IMR-90 (cell line): ENCODE measurements around the gene ERMAP. TPM values are rescaled to one million over a fixed set of nuclear protein-coding genes. Genes with fewer than 3 reads are reported as not detected.
"Not testable (repeated sequence)": the region's sequence is repeated elsewhere in the genome, so short reads cannot be mapped to it uniquely, and the experiment has no call there.

Source experiments
- ATAC-seq: fragments of 200-7000 bp; cut with Tn5 transposase; 2 replicates; pipeline ENCODE4 v1.9.1; 2020; ENCODE audit warnings: low read depth, mild to moderate bottlenecking, moderate library complexity
- BruUV-seq: library from RNA; stranded (reverse); fragments of 400-500 nt; replicated peaks from 2 replicates; lab custom pipeline; 2021; lab: Mats Ljungman, UMichigan
- CTCF ChIA-PET: fragments of 300-600 bp; formaldehyde crosslinking; extraction: SDS; loops from one replicate; lab custom pipeline; 2021; ENCODE audit warnings: antibody characterized with exemption; lab: Yijun Ruan, JAX
- POLR2A ChIA-PET: fragments of 300-600 bp; sonication (Branson Sonifier 250); formaldehyde crosslinking; loops from one replicate; lab custom pipeline; 2022; ENCODE audit warnings: antibody characterized with exemption; ENCODE audit not compliant: unreplicated experiment; lab: Charles Lee
- DNase-seq: peaks from one replicate; pipeline ENCODE4 v3.0.0; 2013
- H2AFZ ChIP-seq: replicated peaks from 2 replicates; pipeline ENCODE3; 2013; ENCODE audit warnings: low read length, mild to moderate bottlenecking; ENCODE audit not compliant: poor library complexity
- H2AK5ac ChIP-seq: 2 replicates; pipeline ENCODE4 v1.6.1; 2013; ENCODE audit warnings: low read depth, low read length, inconsistent platforms
- H2AK9ac ChIP-seq: replicated peaks from 2 replicates; pipeline ENCODE3; 2013; ENCODE audit warnings: mild to moderate bottlenecking, low read depth, low read length, moderate library complexity; ENCODE audit not compliant: poor library complexity
- H2BK120ac ChIP-seq: 2 replicates; pipeline ENCODE4 v1.6.1; 2013; ENCODE audit warnings: low read depth, low read length, inconsistent platforms
- H2BK15ac ChIP-seq: 3 replicates; pipeline ENCODE4 v1.6.1; 2013; ENCODE audit warnings: low read depth, low read length, inconsistent platforms
- H2BK20ac ChIP-seq: 2 replicates; pipeline ENCODE4 v1.6.1; 2013; ENCODE audit warnings: low read depth, mild to moderate bottlenecking, inconsistent platforms, low read length, moderate library complexity
- H2BK5ac ChIP-seq: 2 replicates; pipeline ENCODE4 v1.6.1; 2013; ENCODE audit warnings: mild to moderate bottlenecking, low read depth, low read length, inconsistent platforms; ENCODE audit not compliant: poor library complexity, severe bottlenecking
- H3K14ac ChIP-seq: replicated peaks from 2 replicates; pipeline ENCODE4 v1.6.1; 2013; ENCODE audit warnings: low read depth, low read length, inconsistent platforms
- H3K18ac ChIP-seq: 2 replicates; pipeline ENCODE4 v1.6.1; 2013; ENCODE audit warnings: low read depth, low read length, control low read depth
- H3K23ac ChIP-seq: 2 replicates; pipeline ENCODE4 v1.6.1; 2013; ENCODE audit warnings: low read depth, low read length, inconsistent platforms
- H3K27ac ChIP-seq: 2 replicates; pipeline ENCODE4 v1.5.1; 2013; ENCODE audit warnings: mild to moderate bottlenecking, control low read depth, low read length; ENCODE audit not compliant: insufficient read depth
- H3K27me3 ChIP-seq: 2 replicates; pipeline ENCODE4 v1.6.1; 2013; ENCODE audit warnings: low read length; ENCODE audit not compliant: control insufficient read depth, insufficient read depth
- H3K36me3 ChIP-seq: 2 replicates; pipeline ENCODE4 v1.6.1; 2013; ENCODE audit warnings: low read length, mixed read lengths; ENCODE audit not compliant: control insufficient read depth, insufficient read depth
- H3K4ac ChIP-seq: 2 replicates; pipeline ENCODE4 v1.6.1; 2013; ENCODE audit warnings: low read depth, low read length, inconsistent platforms
- H3K4me1 ChIP-seq: 2 replicates; pipeline ENCODE4 v1.6.1; 2013; ENCODE audit warnings: low read length, mixed read lengths; ENCODE audit not compliant: control insufficient read depth, insufficient read depth
- H3K4me2 ChIP-seq: 2 replicates; pipeline ENCODE4 v1.6.1; 2013; ENCODE audit warnings: low read depth, mild to moderate bottlenecking, control low read depth, low read length, moderate library complexity
- H3K4me3 ChIP-seq: 2 replicates; pipeline ENCODE4 v1.5.1; 2013; ENCODE audit warnings: low read depth, mild to moderate bottlenecking, control low read depth, low read length, moderate library complexity; ENCODE audit not compliant: insufficient read depth
- H3K56ac ChIP-seq: 2 replicates; pipeline ENCODE4 v1.6.1; 2013; ENCODE audit warnings: low read length, inconsistent platforms; ENCODE audit not compliant: insufficient read depth; ENCODE audit errors: extremely low read depth
- H3K79me1 ChIP-seq, 2 experiments: 2 replicates each; pipeline ENCODE4 v1.6.1; 2013; ENCODE audit warnings: low read length in 2 of 2, inconsistent platforms in 1 of 2, low read depth in 1 of 2
- H3K9ac ChIP-seq: 2 replicates; pipeline ENCODE4 v1.6.1; 2013; ENCODE audit warnings: low read depth, low read length, control low read depth
- H3K9me1 ChIP-seq: 2 replicates; pipeline ENCODE4 v1.6.1; 2013; ENCODE audit warnings: low read length, inconsistent platforms; ENCODE audit not compliant: insufficient read depth
- H3K9me3 ChIP-seq: 2 replicates; pipeline ENCODE4 v1.6.1; 2013; ENCODE audit warnings: low read length; ENCODE audit not compliant: control insufficient read depth, insufficient read depth
- H4K20me1 ChIP-seq: 2 replicates; pipeline ENCODE4 v1.6.1; 2013; ENCODE audit warnings: low read length, inconsistent platforms; ENCODE audit not compliant: insufficient read depth
- H4K5ac ChIP-seq: 2 replicates; pipeline ENCODE4 v1.6.1; 2013; ENCODE audit warnings: mild to moderate bottlenecking, low read depth, low read length, control low read depth
- H4K8ac ChIP-seq, 2 experiments: 2 replicates each; pipeline ENCODE4 v1.6.1; 2013; ENCODE audit warnings: low read depth in 2 of 2, low read length in 2 of 2, control low read depth in 1 of 2, inconsistent platforms in 1 of 2
- H4K91ac ChIP-seq: 2 replicates; pipeline ENCODE4 v1.6.1; 2013; ENCODE audit warnings: low read depth, low read length, inconsistent platforms; ENCODE audit not compliant: insufficient read depth
- BHLHE40 ChIP-seq: fragments of 150-350 bp; IDR thresholded peaks from 2 replicates; pipeline ENCODE4 v1.6.1; 2016; ENCODE audit warnings: mild to moderate bottlenecking, low read depth, low read length
- CHD1 ChIP-seq: IDR thresholded peaks from 2 replicates; pipeline ENCODE4 v1.6.1; 2012; ENCODE audit warnings: low read depth, low read length, improper control_type of control experiment
- FOS ChIP-seq: fragments of 150-350 bp; IDR thresholded peaks from 2 replicates; pipeline ENCODE4 v1.6.1; 2016; ENCODE audit warnings: low read depth, low read length
- MAZ ChIP-seq: IDR thresholded peaks from 2 replicates; pipeline ENCODE4 v1.6.1; 2012; ENCODE audit warnings: low read depth, mild to moderate bottlenecking, low read length, improper control_type of control experiment, moderate library complexity, borderline replicate concordance
- NFE2L2 ChIP-seq: fragments of 150-350 bp; IDR thresholded peaks from 2 replicates; pipeline ENCODE4 v1.6.1; 2016; ENCODE audit warnings: low read depth, mild to moderate bottlenecking, low read length
- WGBS, 2 experiments: methylation state at CpG; one replicate each; pipeline versions ENCODE4 v1.1.5 to v1.1.7; 2013; ENCODE audit warnings: missing lambda C conversion rate in 2 of 2; ENCODE audit not compliant: insufficient read length in 1 of 2; ENCODE audit errors: extremely low coverage in 2 of 2; 5-methylcytosine and 5-hydroxymethylcytosine counted together
- dilution Hi-C: fragments of 300-500 bp; cut with HindIII; formaldehyde crosslinking; loops from one replicate; pipeline ENCODE4 v1.14.3; 2018; ENCODE audit warnings: low sequenced_read_pairs; ENCODE audit not compliant: unreplicated experiment
- in situ Hi-C: fragments of 300-500 bp; cut with MboI; formaldehyde crosslinking; loops from 3 replicates; pipeline ENCODE4 v1.14.3; 2019; ENCODE audit warnings: low sequenced_read_pairs, inconsistent platforms, mixed read lengths
- intact Hi-C: fragments of 100-400 bp; cut with micrococcal nuclease; formaldehyde crosslinking; loops from 2 replicates; pipeline ENCODE4 v1.10.0; 2022
- polyA plus RNA-seq, 3 experiments: library from polyadenylated mRNA; depleted of rRNA; stranded (reverse); fragments of >200 nt; gene quantifications; 2 replicates each; pipeline ENCODE4 v1.2.3, GENCODE V29; 2012; ENCODE audit warnings: low replicate concordance in 1 of 3
- total RNA-seq: library from RNA; depleted of rRNA; stranded (reverse); fragments of >200 nt; gene quantifications from 2 replicates; pipeline ENCODE4 v1.2.3, GENCODE V29; 2012

Gene ERMAP
- total and polyA plus RNA-seq, 2 of the 4 experiments (the other 2 are of a cell fraction), result 5.0 to 7.2 TPM

GRCh38 chr1:42807056-42807668, 9.8 kb upstream of the ERMAP start:
- dilution Hi-C loops, result no loop called here
- Histone ChIP-seq H3K9me3 (no peaks in the 10 kb centered on the region), H4K5ac (no peak overlapping the region), H3K27ac (no peak overlapping the region), H3K79me1 (peaks cover 0 to 5% of the 10 kb centered on the region in 2 experiments; a peak in 2 of 4 replicates), H3K9ac (no peak overlapping the region), H2BK120ac (no peak overlapping the region), H3K27me3 (no peaks in the 10 kb centered on the region), H3K18ac (no peak overlapping the region), H3K36me3 (peaks cover 4% of the 10 kb centered on the region), H3K56ac (no peak overlapping the region), H4K20me1 (no peaks in the 10 kb centered on the region), H2BK5ac (no peak overlapping the region), H3K14ac (no peak overlapping the region), H4K91ac (no peak overlapping the region), H3K23ac (no peak overlapping the region), H2AK9ac (no peak overlapping the region), H2AFZ (no peak overlapping the region), H2AK5ac (no peak overlapping the region), H3K9me1 (0 out of 2 replicates have a peak, but pooled peaks cover 5% of the 10 kb centered on the region), H2BK20ac (no peak overlapping the region), H4K8ac (no peak overlapping the region), H3K4me3 (no peak overlapping the region), H3K4me1 (peaks cover 7% of the 10 kb centered on the region), H3K4me2 (no peak overlapping the region), H2BK15ac (no peak overlapping the region), H3K4ac (no peak overlapping the region)
- ATAC-seq, result no peak
- TF ChIP-seq MAZ (no peak), FOS (no peak), NFE2L2 (no peak), CHD1 (no peak), BHLHE40 (no peak)
- ChIA-PET CTCF (interaction anchor here (0.9 to 1.2 kb wide), 2 partner anchors 9 to 16 kb away, joined by 3 to 6 read pairs; no protein-coding TSS in a partner anchor), POLR2A (no interaction called here)
- intact Hi-C loops, result no loop called here
- in situ Hi-C loops, result no loop called here
- DNase-seq, result no peak
- BruUV-seq, result no TSS peak

- H3K27me3 ChIP-seq, H3K9ac ChIP-seq, H4K5ac ChIP-seq, dilution Hi-C loops, H2BK120ac ChIP-seq, H2AK9ac ChIP-seq, H3K4me3 ChIP-seq, POLR2A ChIA-PET, H3K56ac ChIP-seq, H3K4ac ChIP-seq, H2BK20ac ChIP-seq, H3K27ac ChIP-seq, in situ Hi-C loops, H3K9me3 ChIP-seq, H3K4me1 ChIP-seq, H3K36me3 ChIP-seq, H3K14ac ChIP-seq, H4K20me1 ChIP-seq, H3K4me2 ChIP-seq, H2AFZ ChIP-seq, H2BK5ac ChIP-seq, DNase-seq, ATAC-seq, H2AK5ac ChIP-seq, BruUV-seq, H4K8ac ChIP-seq, H3K18ac ChIP-seq, H4K91ac ChIP-seq, CTCF ChIA-PET, H2BK15ac ChIP-seq, H3K9me1 ChIP-seq, H3K23ac ChIP-seq: not testable (repeated sequence)
- WGBS, 2 experiments, result no CpG with 5 or more reads among the region's 3 CpGs
- H3K79me1 ChIP-seq, result peaks cover 22 to 45% of the 10 kb centered on the region in 2 experiments
- intact Hi-C loops, result loop anchor here (5.0 kb wide), 1 partner anchor 48 kb away; the partner anchor contains the start of genes C1orf50 and P3H1
Measured at GRCh38 chr1:42814815-42815214, 2.1 kb upstream of the ERMAP start.
